BE2C (cell line): ENCODE data around the gene MYO1E.

Source experiments
- DNase-seq: peaks from one replicate; pipeline ENCODE4 v3.0.0-alpha.2; 2020
- H3K27me3 ChIP-seq: fragments of 250-450 bp; sonication (Bioruptor Pico); 2 replicates; pipeline ENCODE4 v1.5.1; 2020; ENCODE audit warnings: mild to moderate bottlenecking
- H3K36me3 ChIP-seq: fragments of 250-450 bp; sonication (Bioruptor Pico); 2 replicates; pipeline ENCODE4 v1.5.1; 2020; ENCODE audit warnings: mild to moderate bottlenecking
- H3K4me1 ChIP-seq: fragments of 250-450 bp; sonication (Bioruptor Pico); 2 replicates; pipeline ENCODE4 v1.5.1; 2020
- H3K4me3 ChIP-seq: 2 replicates; pipeline ENCODE4 v1.5.1; 2011; ENCODE audit warnings: low read depth, low read length
- H3K9me3 ChIP-seq: fragments of 250-450 bp; sonication (Bioruptor Pico); 2 replicates; pipeline ENCODE4 v1.5.1; 2020
- CTCF ChIP-seq: IDR thresholded peaks from 2 replicates; pipeline ENCODE4 v1.5.1; 2012; ENCODE audit warnings: mild to moderate bottlenecking, low read depth, low read length

The MYO1E gene

GRCh38 chr15:59400103-59400813 lies 27.6 kb upstream of the MYO1E start:
- Histone ChIP-seq H3K27me3 (peaks cover 43% of the 10 kb centered on the region), H3K36me3 (no peaks in the 10 kb centered on the region), H3K9me3 (no peaks in the 10 kb centered on the region), H3K4me3 (no peak overlapping the region), H3K4me1 (no peaks in the 10 kb centered on the region)
- no peak for TF ChIP-seq CTCF
- DNase-seq: no peak

- no peak overlapping the region for H3K4me3 ChIP-seq
Observed at GRCh38 chr15:59399465-59400102, 26.9 kb upstream of the MYO1E start.

GRCh38 chr15:59398220-59398619 lies 25.5 kb upstream of the MYO1E start:
- no peak for DNase-seq
- no peaks in the 10 kb centered on the region for H3K36me3 ChIP-seq
- H3K4me1 ChIP-seq: no peaks in the 10 kb centered on the region
- no peaks in the 10 kb centered on the region; the same call in 1 of the 2 replicates for H3K9me3 ChIP-seq
- peaks cover 47% of the 10 kb centered on the region for H3K27me3 ChIP-seq
- no peak for TF ChIP-seq CTCF
- H3K4me3 ChIP-seq: no peak overlapping the region

More at GRCh38 chr15:59399465-59400102, 26.9 kb upstream of the MYO1E start:
- Histone ChIP-seq H3K9me3 (no peaks in the 10 kb centered on the region; the same call in 1 of the 2 replicates), H3K4me1 (no peaks in the 10 kb centered on the region), H3K36me3 (no peaks in the 10 kb centered on the region), H3K27me3 (peaks cover 44% of the 10 kb centered on the region)
- TF ChIP-seq CTCF: no peak
- DNase-seq: no peak

- Histone ChIP-seq H3K27me3 (peaks cover 43% of the 10 kb centered on the region), H3K4me3 (no peak overlapping the region), H3K36me3 (no peaks in the 10 kb centered on the region), H3K9me3 (no peaks in the 10 kb centered on the region; the same call in 1 of the 2 replicates), H3K4me1 (no peaks in the 10 kb centered on the region)
- no peak for DNase-seq
- TF ChIP-seq CTCF: no peak
Observed at GRCh38 chr15:59396679-59397078, 24.0 kb upstream of the MYO1E start.

GRCh38 chr15:59396211-59396610 lies 23.5 kb upstream of the MYO1E start:
- peaks cover 42% of the 10 kb centered on the region for H3K27me3 ChIP-seq
- TF ChIP-seq CTCF: no peak
- H3K4me3 ChIP-seq: no peak overlapping the region
- no peaks in the 10 kb centered on the region for H3K36me3 ChIP-seq
- no peaks in the 10 kb centered on the region for H3K4me1 ChIP-seq
- no peak for DNase-seq
- no peaks in the 10 kb centered on the region; the same call in 1 of the 2 replicates for H3K9me3 ChIP-seq

GRCh38 chr15:59394166-59394661 lies 21.5 kb upstream of the MYO1E start:
- no peak for DNase-seq
- no peaks in the 10 kb centered on the region for H3K36me3 ChIP-seq
- no peaks in the 10 kb centered on the region for H3K4me1 ChIP-seq
- TF ChIP-seq CTCF: no peak
- H3K4me3 ChIP-seq: no peak overlapping the region
- peaks cover 35% of the 10 kb centered on the region for H3K27me3 ChIP-seq
- no peaks in the 10 kb centered on the region; the same call in 1 of the 2 replicates for H3K9me3 ChIP-seq
